Ovary (tissue), 9 donors: ENCODE measurements around the gene NOL9. TPM values are rescaled to one million over a fixed set of nuclear protein-coding genes. Genes with fewer than 3 reads are reported as not detected.

ENCODE experiments used
- DNase-seq, 5 donors: peaks; one replicate each; pipeline ENCODE4 v3.0.0-alpha.2; 2019 to 2020
- H3K27ac ChIP-seq, 2 donors: fragments of 200-600 bp; one replicate each; pipeline versions ENCODE4 v1.5.1 to v1.8.0; 2019 to 2022
- H3K27me3 ChIP-seq: fragments of 200-600 bp; one replicate; pipeline ENCODE4 v1.8.0; 2022
- H3K36me3 ChIP-seq: fragments of 200-600 bp; sonication (generic); one replicate; pipeline ENCODE4 v1.5.1; 2019
- H3K4me1 ChIP-seq: one replicate; pipeline ENCODE4 v1.8.1; 2013; ENCODE audit warnings: mild to moderate bottlenecking, moderate library complexity; ENCODE audit not compliant: insufficient read depth
- H3K4me3 ChIP-seq: fragments of 200-600 bp; sonication (generic); one replicate; pipeline ENCODE4 v1.5.1; 2017
- H3K9me3 ChIP-seq, 2 donors: fragments of 200-600 bp in 1 of 2; sonication (generic) in 1 of 2; one replicate each; pipeline versions ENCODE4 v1.5.1 to v1.8.1; 2013 to 2019; ENCODE audit warnings: mild to moderate bottlenecking in 1 of 2, moderate library complexity in 1 of 2
- CTCF ChIP-seq, 3 donors: fragments of 450-650 bp in 2 of 3; fragments of 200-600 bp in 1 of 3; IDR thresholded peaks; one replicate each; pipeline versions ENCODE4 v1.5.1 to v1.8.0; 2016 to 2022; ENCODE audit warnings: antibody characterized with exemption in 3 of 3, mild to moderate bottlenecking in 1 of 3
- EP300 ChIP-seq: sonication (generic); formaldehyde crosslinking; IDR thresholded peaks from one replicate; pipeline ENCODE4 v1.6.1; 2017; ENCODE audit warnings: antibody characterized with exemption
- POLR2A ChIP-seq: fragments of 450-650 bp; IDR thresholded peaks from one replicate; pipeline ENCODE4 v1.6.1; 2017; ENCODE audit warnings: antibody characterized with exemption, mild to moderate bottlenecking, moderate library complexity
- WGBS, 3 donors: extraction: QIAGEN DNeasy Blood & Tissue Kit in 1 of 3; methylation state at CpG; one replicate each; pipeline versions ENCODE4 v1.1.5 to v1.1.7; 2013 to 2017; 5-methylcytosine and 5-hydroxymethylcytosine counted together
- intact Hi-C, 4 donors: fragments of 100-400 bp; cut with DNase I; formaldehyde crosslinking; loops; one replicate each; pipeline versions ENCODE4 v1.11.0 to v1.15.1; 2022 to 2023
- polyA plus RNA-seq, 2 donors: library from polyadenylated mRNA; stranded (reverse); fragments of 200-250 nt in 1 of 2; fragments of 350-450 nt in 1 of 2; fragmentation: Illumina TruSeq in 1 of 2; extraction: RNeasy Lipid Tissue Mini Kit (QIAGEN cat#74804) in 1 of 2; gene quantifications; one replicate each; pipeline ENCODE4 v1.2.3, GENCODE V29; 2013 to 2014
- total RNA-seq, 7 donors: library from RNA; depleted of rRNA in 2 of 7; stranded (reverse); fragments of >200 nt in 2 of 7; fragmentation: NEBNext Ultra II Directional in 3 of 7; extraction: Animal tissue kit (Norgen Biotek cat#: 25700) in 3 of 7; gene quantifications; one replicate each; pipeline versions ENCODE4 v1.1.0 to v1.2.4, GENCODE V29; 2016 to 2023
- donor health status: DM: no; HTN: no; CAD: no; lungs with moderate emphysema.
- donor health status: DM: no; HTN: no; CAD: no.
- donor health status: Bipolar disorder and iron deficiency.
- donor health status: DM: yes; HTN: yes; CAD: no.
- donor health status: DM: no; HTN: no; CAD: no.
- donor health status: DM: yes; HTN: yes; CAD: no.

Gene NOL9
- total and polyA plus RNA-seq, 9 donors: 7.2 to 38.9 (median 25.8) TPM

GRCh38 chr1:6508154-6508815 lies 46.0 kb downstream of the NOL9 start:
- intact Hi-C loops: no loop called here
- H3K27ac ChIP-seq: no peak overlapping the region
- TF ChIP-seq EP300 (no peak), CTCF (IDR thresholded peaks at IDR 0.05) (no peak), POLR2A (no peak)
- no peaks in the 10 kb centered on the region for H3K27me3 ChIP-seq
- no peak overlapping the region for H3K4me3 ChIP-seq
- no peaks in the 10 kb centered on the region for H3K9me3 ChIP-seq
- H3K36me3 ChIP-seq: no peaks in the 10 kb centered on the region
- H3K4me1 ChIP-seq: peaks cover 3% of the 10 kb centered on the region
- 80 to 84% (median 84%) methylated on average over 17 to 18 of the region's 18 CpGs for WGBS, 3 donors
- DNase-seq: no peak

- intact Hi-C loops: no loop called here
- WGBS, 3 donors: 51 to 78% (median 74%) methylated on average over 2 to 12 of the region's 12 CpGs
- H3K27ac ChIP-seq: no peak overlapping the region
Observed at GRCh38 chr1:6507461-6507911, 46.8 kb downstream of the NOL9 start.

GRCh38 chr1:6507037-6507428 lies 47.3 kb downstream of the NOL9 start:
- intact Hi-C loops: no loop called here
- DNase-seq: no peak
- Histone ChIP-seq H3K36me3 (no peaks in the 10 kb centered on the region), H3K9me3 (no peaks in the 10 kb centered on the region), H3K27ac (no peak overlapping the region), H3K4me1 (peaks cover 12% of the 10 kb centered on the region), H3K27me3 (no peaks in the 10 kb centered on the region), H3K4me3 (no peak overlapping the region)
- WGBS, 3 donors: 77 to 79% (median 79%) methylated on average over 7 of the region's 7 CpGs
- TF ChIP-seq POLR2A: no peak
- no peak for TF ChIP-seq EP300
- no peak for TF ChIP-seq CTCF (IDR thresholded peaks at IDR 0.05)

More at GRCh38 chr1:6507461-6507911, 46.8 kb downstream of the NOL9 start:
- Histone ChIP-seq H3K27me3 (no peaks in the 10 kb centered on the region), H3K9me3 (no peaks in the 10 kb centered on the region), H3K4me1 (peaks cover 8% of the 10 kb centered on the region), H3K36me3 (no peaks in the 10 kb centered on the region), H3K4me3 (no peak overlapping the region)
- no peak for DNase-seq
- no peak for TF ChIP-seq CTCF (IDR thresholded peaks at IDR 0.05)
- TF ChIP-seq EP300: no peak
- no peak for TF ChIP-seq POLR2A

GRCh38 chr1:6506210-6507036 lies 47.9 kb downstream of the NOL9 start:
- intact Hi-C loops: no loop called here
- Histone ChIP-seq H3K4me1 (peaks cover 17% of the 10 kb centered on the region), H3K36me3 (no peaks in the 10 kb centered on the region), H3K4me3 (no peak overlapping the region), H3K9me3 (no peaks in the 10 kb centered on the region), H3K27ac (no peak overlapping the region), H3K27me3 (no peaks in the 10 kb centered on the region)
- no peak for DNase-seq
- TF ChIP-seq EP300 (no peak), CTCF (IDR thresholded peaks at IDR 0.05) (no peak), POLR2A (no peak)
- 82 to 83% (median 83%) methylated on average over 30 to 31 of the region's 31 CpGs for WGBS, 3 donors
